Prostate gland (tissue), 2 donors: ENCODE data around the gene LARP4B. TPM values are rescaled to one million over a fixed set of nuclear protein-coding genes. Genes with fewer than 3 reads are reported as not detected.
A peak's percentile ranks its signal among the peaks of the same experiment; 100 is the strongest.

Experiments used
- DNase-seq: peaks from one replicate; pipeline ENCODE4 v3.0.0-alpha.2; 2019; ENCODE audit warnings: low spot score
- H3K27ac ChIP-seq, 2 donors: fragments of 200-600 bp; sonication (generic); 2 replicates each; pipeline ENCODE4 v1.5.1; 2017 to 2019
- H3K27me3 ChIP-seq: fragments of 200-600 bp; sonication (generic); replicated peaks from 2 replicates; pipeline ENCODE4 v1.5.1; 2019; ENCODE audit not compliant: insufficient read depth
- H3K36me3 ChIP-seq, 2 donors: fragments of 200-600 bp; sonication (generic); 1 replicate in 1 of 2; 2 replicates in 1 of 2; pipeline versions ENCODE4 v1.5.1 to v1.8.1; 2017 to 2019
- H3K4me1 ChIP-seq: fragments of 200-600 bp; sonication (generic); replicated peaks from 2 replicates; pipeline ENCODE4 v1.5.1; 2019
- H3K4me3 ChIP-seq, 2 donors: fragments of 200-600 bp; sonication (generic); 2 replicates each; pipeline ENCODE4 v1.5.1; 2017 to 2019
- H3K9me3 ChIP-seq: fragments of 200-600 bp; sonication (generic); 2 replicates; pipeline ENCODE4 v1.5.1; 2017
- POLR2A ChIP-seq: fragments of 450-650 bp; IDR thresholded peaks from one replicate; pipeline ENCODE4 v1.6.1; 2016; ENCODE audit warnings: antibody characterized with exemption, mild to moderate bottlenecking
- POLR2AphosphoS5 ChIP-seq: sonication (generic); formaldehyde crosslinking; IDR thresholded peaks from one replicate; pipeline ENCODE4 v1.6.1; 2017; ENCODE audit warnings: antibody characterized with exemption
- WGBS: methylation state at CpG from one replicate; pipeline ENCODE4 v1.1.5; 2018; 5-methylcytosine and 5-hydroxymethylcytosine counted together
- intact Hi-C: fragments of 100-400 bp; cut with DNase I; formaldehyde crosslinking; loops from one replicate; pipeline ENCODE4 v1.14.2; 2022
- total RNA-seq, 2 donors: library from RNA; depleted of rRNA; stranded (reverse); fragments of >200 nt; gene quantifications; one replicate each; pipeline ENCODE4 v1.1.0, GENCODE V29; 2016
- TF ChIP-seq, protein P1 (sequence below), 4 experiments: fragments of 200-600 bp in 2 of 4; fragments of 450-650 bp in 2 of 4; sonication (generic) in 2 of 4; IDR thresholded peaks; 1 replicate in 3 of 4; 2 replicates in 1 of 4; pipeline ENCODE4 v1.5.1; 2016 to 2019; ENCODE audit warnings: antibody characterized with exemption in 4 of 4, mild to moderate bottlenecking in 2 of 4, moderate library complexity in 2 of 4

LARP4B gene
- total RNA-seq, 2 donors from 2014 or later, result 51.9 to 95.4 TPM

DNA sequence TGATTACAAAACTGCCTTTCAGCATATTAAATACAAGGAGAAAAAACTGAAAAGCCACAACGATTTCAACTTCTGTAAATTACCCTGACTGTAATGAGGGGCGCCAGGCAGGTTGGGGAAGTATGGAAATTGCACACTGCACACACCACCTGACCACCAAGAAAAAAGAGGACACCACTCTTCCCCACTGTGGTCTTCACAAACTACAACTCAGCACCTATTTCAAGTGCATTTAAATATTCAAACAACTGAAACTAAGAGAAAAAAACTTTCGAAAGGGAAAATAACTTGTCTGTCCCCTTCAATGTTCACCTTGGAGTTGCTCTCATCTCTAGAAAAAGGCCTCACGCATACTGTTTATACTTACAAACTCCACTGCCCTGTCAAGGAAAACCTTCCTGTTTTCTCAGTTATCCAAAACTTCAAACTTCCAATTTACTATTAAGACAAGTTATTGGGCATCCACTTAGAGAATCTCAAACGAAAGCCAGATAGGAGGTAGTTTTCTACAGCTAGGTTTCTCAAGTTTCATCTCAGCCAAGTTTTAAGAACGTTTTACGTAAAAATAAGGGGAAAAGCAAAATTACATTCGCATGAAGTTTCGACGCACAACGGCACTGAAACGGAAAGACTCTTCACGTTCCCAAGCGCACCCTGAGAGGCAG lies 1.4 kb downstream of the LARP4B start:
- TF ChIP-seq POLR2AphosphoS5 (no peak), POLR2A (no peak)
- TF ChIP-seq, protein P1, sequence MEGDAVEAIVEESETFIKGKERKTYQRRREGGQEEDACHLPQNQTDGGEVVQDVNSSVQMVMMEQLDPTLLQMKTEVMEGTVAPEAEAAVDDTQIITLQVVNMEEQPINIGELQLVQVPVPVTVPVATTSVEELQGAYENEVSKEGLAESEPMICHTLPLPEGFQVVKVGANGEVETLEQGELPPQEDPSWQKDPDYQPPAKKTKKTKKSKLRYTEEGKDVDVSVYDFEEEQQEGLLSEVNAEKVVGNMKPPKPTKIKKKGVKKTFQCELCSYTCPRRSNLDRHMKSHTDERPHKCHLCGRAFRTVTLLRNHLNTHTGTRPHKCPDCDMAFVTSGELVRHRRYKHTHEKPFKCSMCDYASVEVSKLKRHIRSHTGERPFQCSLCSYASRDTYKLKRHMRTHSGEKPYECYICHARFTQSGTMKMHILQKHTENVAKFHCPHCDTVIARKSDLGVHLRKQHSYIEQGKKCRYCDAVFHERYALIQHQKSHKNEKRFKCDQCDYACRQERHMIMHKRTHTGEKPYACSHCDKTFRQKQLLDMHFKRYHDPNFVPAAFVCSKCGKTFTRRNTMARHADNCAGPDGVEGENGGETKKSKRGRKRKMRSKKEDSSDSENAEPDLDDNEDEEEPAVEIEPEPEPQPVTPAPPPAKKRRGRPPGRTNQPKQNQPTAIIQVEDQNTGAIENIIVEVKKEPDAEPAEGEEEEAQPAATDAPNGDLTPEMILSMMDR (IDR thresholded peaks at IDR 0.05), result no peak
- H3K4me1 ChIP-seq, result no peaks in the 10 kb centered on the region
- intact Hi-C loops, result loop anchor here (5.0 kb wide), 2 partner anchors 57 to 117 kb away; partner anchors contain the start of genes GTPBP4 and IDI1
- no peaks in the 10 kb centered on the region for H3K36me3 ChIP-seq
- no peak for DNase-seq
- peak overlapping the region; percentile 80 to 82 for H3K4me3 ChIP-seq
- H3K9me3 ChIP-seq, result no peaks in the 10 kb centered on the region
- H3K27me3 ChIP-seq, result no peaks in the 10 kb centered on the region
- 3% methylated on average over 14 of the region's 14 CpGs for whole genome bisulfite sequencing
- H3K27ac ChIP-seq, result peak overlapping the region; percentile 83 to 91

- intact Hi-C loops, result no loop called here
- 54% methylated on average over 2 of the region's 2 CpGs for WGBS
- Histone ChIP-seq H3K4me3 (no peak overlapping the region), H3K9me3 (no peaks in the 10 kb centered on the region), H3K27ac (no peak overlapping the region), H3K36me3 (no peaks in the 10 kb centered on the region), H3K27me3 (no peaks in the 10 kb centered on the region), H3K4me1 (no peaks in the 10 kb centered on the region)
- no peak for DNase-seq
- TF ChIP-seq, protein P1 (IDR thresholded peaks at IDR 0.05), result no peak
Observed at GRCh38 chr10:927131-927530, 4.4 kb downstream of the LARP4B start.

GRCh38 chr10:926075-926698 lies 5.3 kb downstream of the LARP4B start:
- WGBS, result 42% methylated on average over 4 of the region's 4 CpGs
- no peaks in the 10 kb centered on the region for H3K9me3 ChIP-seq
- H3K27ac ChIP-seq, result no peak overlapping the region
- peaks cover 9% of the 10 kb centered on the region for H3K4me1 ChIP-seq
- no peak for TF ChIP-seq POLR2AphosphoS5
- TF ChIP-seq, protein P1 (IDR thresholded peaks at IDR 0.05), result no peak
- TF ChIP-seq POLR2A, result no peak
- no peak for DNase-seq
- H3K4me3 ChIP-seq, result no peak overlapping the region
- intact Hi-C loops, result no loop called here
- no peaks in the 10 kb centered on the region for H3K36me3 ChIP-seq
- H3K27me3 ChIP-seq, result no peaks in the 10 kb centered on the region

DNA sequence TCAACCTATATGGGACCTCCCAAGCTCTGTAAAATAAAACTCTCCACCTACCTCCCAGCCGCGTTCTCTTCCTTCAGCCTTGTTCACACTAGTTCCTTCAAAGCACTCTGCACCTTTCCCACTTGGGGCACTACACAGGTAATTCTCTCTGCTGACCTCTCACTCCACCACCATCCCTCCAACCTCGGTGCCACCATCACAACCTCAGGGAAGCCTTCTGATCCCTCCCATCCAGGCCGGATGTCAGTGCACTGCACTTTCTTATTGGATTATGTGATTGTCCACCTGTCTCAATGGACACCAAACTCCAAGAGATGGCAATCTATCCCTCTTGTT lies 7.0 kb downstream of the LARP4B start:
- H3K27ac ChIP-seq, result no peak overlapping the region
- no peaks in the 10 kb centered on the region for H3K36me3 ChIP-seq
- no peak for DNase-seq
- H3K4me3 ChIP-seq, result no peak overlapping the region
- peaks cover 9% of the 10 kb centered on the region for H3K4me1 ChIP-seq
- TF ChIP-seq, protein P1 (IDR thresholded peaks at IDR 0.05), result no peak
- TF ChIP-seq POLR2AphosphoS5 (no peak), POLR2A (no peak)
- H3K27me3 ChIP-seq, result no peaks in the 10 kb centered on the region
- H3K9me3 ChIP-seq, result no peaks in the 10 kb centered on the region
- 83% methylated on average over 4 of the region's 4 CpGs for WGBS
- intact Hi-C loops, result no loop called here
